Measurements from ENCODE around the gene TOR4A. TPM values are rescaled to one million over a fixed set of nuclear protein-coding genes. Genes with fewer than 3 reads are reported as not detected.

The TOR4A gene
- total and polyA plus RNA-seq, 3 donors from 2014 or later, result 2.1 to 4.5 (median 3.4) TPM

- Histone ChIP-seq H3K27me3 (no peaks in the 10 kb centered on the region), H3K9me3 (no peaks in the 10 kb centered on the region), H3K27ac (peak overlapping the region; percentile 18 to 36), H3K36me3 (ENCODE audit: low read depth, missing control alignments) (no peaks in the 10 kb centered on the region), H3K4me1 (peaks cover 56% of the 10 kb centered on the region), H3K4me3 (no peak overlapping the region)
- TF ChIP-seq POLR2A (IDR thresholded peaks at IDR 0.05), result no peak
- TF ChIP-seq CTCF (IDR thresholded peaks at IDR 0.05), result no peak
- intact Hi-C loops (cut with DNase I; ENCODE audit: low total_unique reads), result no loop called here
- 40 to 74% methylated on average over 6 to 17 of the region's 18 CpGs for WGBS, 2 donors
- peak; percentile 85 for DNase-seq
Measured at GRCh38 chr9:137250329-137251193, 27.0 kb upstream of the TOR4A start.

DNA sequence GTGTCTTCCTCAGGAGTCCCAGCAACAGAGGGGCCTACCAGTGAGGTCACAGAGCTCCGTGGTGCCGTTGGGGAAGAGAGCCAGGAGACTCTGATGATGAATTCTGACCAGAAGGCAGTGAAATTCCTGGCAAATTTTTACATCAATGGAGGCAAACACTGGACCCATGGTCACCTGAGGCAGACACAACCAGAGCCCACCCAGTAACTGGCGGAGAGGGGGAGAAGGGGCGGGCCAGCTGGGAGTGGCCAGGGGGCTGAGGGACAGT, 26.4 kb upstream of the TOR4A start, which contains the start of gene STPG3:
STPG3 (plus strand) TSS at position 93 of the 268 bp plus-strand sequence; CDS start at position 94, 1 bp downstream.
- intact Hi-C loops (cut with DNase I; ENCODE audit: low total_unique reads), result no loop called here
- Histone ChIP-seq H3K4me3 (no peak within 1 kb of the TSS), H3K9me3 (no peaks in the 10 kb centered on the region), H3K36me3 (ENCODE audit: low read depth, missing control alignments) (no peaks in the 10 kb centered on the region), H3K27me3 (no peaks in the 10 kb centered on the region), H3K4me1 (peaks cover 59% of the 10 kb centered on the region), H3K27ac (peak within 1 kb of the TSS; percentile 18 to 36)
- TF ChIP-seq CTCF (IDR thresholded peaks at IDR 0.05), result no peak
- TF ChIP-seq POLR2A (IDR thresholded peaks at IDR 0.05), result no peak
- DNase-seq, result no peak
- WGBS, 2 donors, result 62 to 76% methylated on average over 4 of the region's 4 CpGs

DNA sequence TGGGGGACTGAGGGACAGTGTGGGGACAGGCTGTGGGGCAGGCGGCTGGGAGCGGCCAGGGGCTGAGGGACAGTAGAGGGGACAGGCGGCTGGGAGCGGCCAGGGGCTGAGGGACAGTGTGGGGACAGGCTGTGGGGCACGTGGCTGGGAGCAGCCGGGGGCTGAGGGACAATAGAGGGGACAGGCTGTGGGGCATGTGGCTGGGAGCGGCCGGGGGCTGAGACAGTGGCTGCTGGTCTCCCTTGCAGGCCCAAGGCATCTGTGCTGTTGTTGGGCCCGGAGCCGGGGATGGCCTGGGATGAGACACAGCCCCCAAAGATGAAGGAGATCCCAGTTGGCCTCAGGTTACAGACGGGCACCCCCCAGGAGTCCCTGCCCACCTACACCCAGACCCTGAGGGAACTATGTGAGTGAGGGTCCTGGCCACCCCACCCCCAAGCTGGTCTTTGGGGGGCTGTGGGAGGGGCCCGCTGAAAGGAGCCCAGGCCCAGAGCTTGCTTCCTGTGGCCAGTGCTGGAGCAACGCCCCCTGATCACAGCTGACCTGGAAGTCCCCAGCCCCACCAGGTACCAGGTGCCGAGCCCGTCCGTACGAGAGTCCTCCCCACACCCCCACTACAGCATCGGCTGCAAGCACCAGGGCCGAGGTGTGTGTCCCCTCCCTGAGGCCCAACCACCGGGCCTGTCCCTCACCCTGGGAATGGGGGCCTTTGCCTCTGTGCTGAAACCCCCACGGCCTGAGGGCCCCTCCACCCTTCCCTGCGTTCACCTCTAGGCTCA, 25.8 kb upstream of the TOR4A start:
- Histone ChIP-seq H3K4me1 (peaks cover 64% of the 10 kb centered on the region), H3K27ac (peak overlapping the region; percentile 18 to 36), H3K27me3 (no peaks in the 10 kb centered on the region), H3K4me3 (no peak overlapping the region), H3K36me3 (ENCODE audit: low read depth, missing control alignments) (no peaks in the 10 kb centered on the region), H3K9me3 (no peaks in the 10 kb centered on the region)
- DNase-seq, result no peak
- no peak for TF ChIP-seq CTCF (IDR thresholded peaks at IDR 0.05)
- TF ChIP-seq POLR2A (IDR thresholded peaks at IDR 0.05), result no peak
- intact Hi-C loops (cut with DNase I; ENCODE audit: low total_unique reads), result no loop called here
- WGBS, 2 donors, result 88 to 91% methylated on average over 9 to 21 of the region's 22 CpGs

- peaks cover 56% of the 10 kb centered on the region for H3K4me1 ChIP-seq
- 83 to 92% methylated on average over 25 to 35 of the region's 35 CpGs for WGBS, 2 donors
- no peak for TF ChIP-seq CTCF (IDR thresholded peaks at IDR 0.05)
- no peak for TF ChIP-seq POLR2A (IDR thresholded peaks at IDR 0.05)
- intact Hi-C loops (cut with DNase I; ENCODE audit: low total_unique reads), result no loop called here
- no peak for DNase-seq
- no peak overlapping the region for H3K27ac ChIP-seq
- no peaks in the 10 kb centered on the region for H3K27me3 ChIP-seq
- H3K9me3 ChIP-seq, result no peaks in the 10 kb centered on the region
- no peaks in the 10 kb centered on the region for H3K36me3 ChIP-seq (ENCODE audit: low read depth, missing control alignments)
- no peak overlapping the region for H3K4me3 ChIP-seq
Measured at GRCh38 chr9:137252555-137253506, 24.7 kb upstream of the TOR4A start.
